K562 (cell line): ENCODE data around the gene SLC31A1. TPM values are rescaled to one million over a fixed set of nuclear protein-coding genes. Genes with fewer than 3 reads are reported as not detected.

Experiments used
- EGR1 ChIP-seq: fragments of 450-650 bp; conservative IDR thresholded peaks from 2 replicates; pipeline ENCODE4 v1.6.1; 2017; ENCODE audit warnings: mild to moderate bottlenecking
- ESRRA ChIP-seq: fragments of 450-650 bp; IDR thresholded peaks from 2 replicates; pipeline ENCODE4 v1.6.1; 2014; ENCODE audit warnings: low read depth, mild to moderate bottlenecking, moderate library complexity, borderline replicate concordance
- EWSR1 ChIP-seq: fragments of 450-650 bp; IDR thresholded peaks from 2 replicates; pipeline ENCODE4 v1.6.1; 2018; ENCODE audit warnings: borderline replicate concordance, mild to moderate bottlenecking, low read depth, moderate library complexity; ENCODE audit not compliant: partially characterized antibody
- FOXK1 ChIP-seq: sonication (generic); formaldehyde crosslinking; IDR thresholded peaks from 2 replicates; pipeline ENCODE4 v1.8.0; 2022; ENCODE audit warnings: missing genetic modification reagents, mild to moderate bottlenecking, borderline replicate concordance
- MEIS2 ChIP-seq: fragments of 450-650 bp; IDR thresholded peaks from 2 replicates; pipeline ENCODE4 v1.6.1; 2014; ENCODE audit warnings: mild to moderate bottlenecking; ENCODE audit not compliant: partially characterized antibody
- MYNN ChIP-seq, 2 experiments: sonication (generic); formaldehyde crosslinking in 1 of 2; IDR thresholded peaks; 2 replicates each; pipeline versions ENCODE4 v1.5.0 to v1.6.1; 2016 to 2020; ENCODE audit warnings: antibody characterized with exemption in 1 of 2, missing genetic modification reagents in 1 of 2
- NFIC ChIP-seq: fragments of 450-650 bp; IDR thresholded peaks from 2 replicates; pipeline ENCODE4 v1.6.1; 2017; ENCODE audit warnings: mild to moderate bottlenecking, inconsistent platforms
- RB1 ChIP-seq: fragments of 450-650 bp; IDR thresholded peaks from 2 replicates; pipeline ENCODE4 v1.6.1; 2017; ENCODE audit warnings: low read depth, mild to moderate bottlenecking
- TGIF2 ChIP-seq: sonication (generic); formaldehyde crosslinking; IDR thresholded peaks from 2 replicates; pipeline ENCODE4 v1.8.1; 2022; ENCODE audit warnings: mild to moderate bottlenecking, missing genetic modification reagents, moderate library complexity
- YY1 ChIP-seq, 3 experiments: IDR thresholded peaks; 2 replicates each; pipeline ENCODE4 v1.6.1; 2011; ENCODE audit warnings: low read length in 2 of 3, mild to moderate bottlenecking in 2 of 3, moderate library complexity in 2 of 3, borderline replicate concordance in 1 of 3, control low read depth in 1 of 3, low read depth in 1 of 3; ENCODE audit not compliant: insufficient read depth in 3 of 3, insufficient replicate concordance in 2 of 3, control insufficient read depth in 1 of 3, insufficient read length in 1 of 3; ENCODE audit errors: extremely low read depth in 1 of 3
- ZBTB1 ChIP-seq: sonication (generic); formaldehyde crosslinking; IDR thresholded peaks from 2 replicates; pipeline ENCODE4 v1.8.1; 2023; ENCODE audit warnings: missing genetic modification reagents, low read depth, mild to moderate bottlenecking, borderline replicate concordance
- ZBTB49 ChIP-seq: sonication (generic); formaldehyde crosslinking; IDR thresholded peaks from 2 replicates; pipeline ENCODE4 v1.8.0; 2022; ENCODE audit warnings: missing genetic modification reagents, mild to moderate bottlenecking, borderline replicate concordance
- ZBTB9 ChIP-seq: fragments of 450-650 bp; formaldehyde crosslinking; IDR thresholded peaks from 2 replicates; pipeline ENCODE4 v1.4.0; 2020; ENCODE audit warnings: mild to moderate bottlenecking, moderate library complexity
- ZNF41 ChIP-seq: fragments of 250-450 bp; sonication (Bioruptor Pico); conservative IDR thresholded peaks from 2 replicates; pipeline ENCODE4 v1.4.0; 2020; ENCODE audit warnings: mild to moderate bottlenecking
- polyA plus RNA-seq, 8 experiments: library from polyadenylated mRNA; depleted of rRNA in 4 of 8; stranded (reverse) in 5 of 8; unstranded in 3 of 8; fragments of >200 nt; fragmentation: Nextera tagmentation in 2 of 8; fragmentation: Illumina TruSeq in 1 of 8; extraction: Ambion mirVana in 2 of 8; extraction: Trizol in 1 of 8; gene quantifications; 2 replicates each; pipeline versions ENCODE4 v1.2.1 to v1.2.3, GENCODE V29; 2011 to 2014; ENCODE audit warnings: inconsistent platforms in 1 of 8, missing spikeins in 1 of 8
- total RNA-seq, 7 experiments: library from RNA; depleted of rRNA in 6 of 7; stranded (reverse); fragments of >200 nt in 6 of 7; fragmentation: Illumina TruSeq in 2 of 7; extraction: Trizol in 2 of 7; gene quantifications; 2 replicates each; pipeline versions ENCODE4 v1.2.1 to v1.2.3, GENCODE V29; 2011 to 2021; ENCODE audit warnings: low replicate concordance in 1 of 7
- TF ChIP-seq, protein P1 (sequence below): fragments of 250-450 bp; sonication (Bioruptor Pico); IDR thresholded peaks from 2 replicates; pipeline ENCODE4 v1.9.0; 2021; ENCODE audit warnings: mild to moderate bottlenecking, inconsistent platforms
- TF ChIP-seq, protein P2 (sequence below): conservative IDR thresholded peaks from 2 replicates; pipeline ENCODE4 v1.6.1; 2011; ENCODE audit warnings: low read depth, mild to moderate bottlenecking, low read length; ENCODE audit not compliant: control insufficient read depth

SLC31A1 gene
- total and polyA plus RNA-seq, 9 of the 15 experiments (the other 6 are each of a cell fraction or from before 2014, with no cell fraction given), result 15.4 to 40.7 (median 25.9) TPM

DNA sequence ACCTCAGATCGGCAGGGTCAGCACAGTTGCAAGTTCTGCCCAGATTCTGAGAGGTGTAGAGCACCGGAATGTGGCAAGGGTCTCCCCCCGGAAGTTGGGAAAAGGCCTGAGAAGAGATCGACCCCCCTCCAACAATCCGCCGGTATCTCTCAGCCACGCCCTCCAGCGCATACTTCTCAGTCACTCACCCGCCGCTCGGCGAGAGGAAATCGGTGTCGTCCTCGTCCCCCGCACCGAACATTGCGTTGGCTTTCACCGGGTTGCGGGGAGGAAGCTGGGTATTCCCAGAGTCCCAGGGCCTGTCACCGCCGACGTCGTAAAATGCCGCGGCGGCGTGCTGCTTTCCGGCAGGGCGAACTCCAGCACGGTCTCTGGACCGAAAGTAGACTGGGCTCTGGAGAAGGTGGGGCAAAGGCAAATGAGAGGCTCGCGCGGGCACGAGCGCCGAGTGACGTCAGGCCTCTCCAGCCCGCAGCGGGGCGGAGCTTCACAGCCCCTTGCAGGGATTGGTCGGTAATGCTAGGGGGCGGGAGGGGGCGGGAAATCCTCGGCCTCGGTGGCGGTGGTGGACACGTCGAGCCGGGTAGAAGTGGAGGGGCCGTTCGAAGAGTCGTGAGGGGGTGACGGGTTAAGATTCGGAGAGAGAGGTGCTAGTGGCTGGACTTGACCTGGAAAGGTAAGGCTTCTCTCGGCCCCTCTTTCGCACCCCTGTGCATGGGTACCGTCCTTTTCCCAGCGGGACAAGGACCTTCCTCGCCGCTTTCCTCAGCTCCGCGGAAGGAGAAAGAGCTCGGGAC, at the start of gene SLC31A1, which contains the start of gene FKBP15 (continued):
- TF ChIP-seq ZBTB1 (CRISPR knock-in tag) (0 out of 2 replicates have a peak, but pooled peaks have one; percentile 71), RB1 (no peak), ZBTB9 (peak; percentile 14; the same call in 1 of the 2 replicates), NFIC (peak; percentile 64; the same call in 1 of the 2 replicates), ZBTB49 (CRISPR knock-in tag) (no peak), ZNF41 (no peak), EGR1 (peak; percentile 53; the same call in 1 of the 2 replicates), MEIS2 (peak; percentile 73), MYNN (IDR thresholded peaks at IDR 0.05) (0 out of 2 replicates have a peak, but pooled peaks have one; percentile 44), MYNN (CRISPR knock-in tag; IDR thresholded peaks at IDR 0.05) (no peak), YY1 (IDR thresholded peaks at IDR 0.05; ENCODE audit: borderline replicate concordance in 1 of 3, control insufficient read depth in 1 of 3, extremely low read depth in 1 of 3, insufficient read depth in 3 of 3, insufficient read length in 1 of 3, insufficient replicate concordance in 2 of 3, low read depth in 1 of 3, low read length in 2 of 3) (no peak), ESRRA (peak; percentile 47; the same call in 1 of the 2 replicates), EWSR1 (no peak), TGIF2 (CRISPR knock-in tag) (no peak), FOXK1 (CRISPR knock-in tag) (no peak)
- TF ChIP-seq, protein P1, sequence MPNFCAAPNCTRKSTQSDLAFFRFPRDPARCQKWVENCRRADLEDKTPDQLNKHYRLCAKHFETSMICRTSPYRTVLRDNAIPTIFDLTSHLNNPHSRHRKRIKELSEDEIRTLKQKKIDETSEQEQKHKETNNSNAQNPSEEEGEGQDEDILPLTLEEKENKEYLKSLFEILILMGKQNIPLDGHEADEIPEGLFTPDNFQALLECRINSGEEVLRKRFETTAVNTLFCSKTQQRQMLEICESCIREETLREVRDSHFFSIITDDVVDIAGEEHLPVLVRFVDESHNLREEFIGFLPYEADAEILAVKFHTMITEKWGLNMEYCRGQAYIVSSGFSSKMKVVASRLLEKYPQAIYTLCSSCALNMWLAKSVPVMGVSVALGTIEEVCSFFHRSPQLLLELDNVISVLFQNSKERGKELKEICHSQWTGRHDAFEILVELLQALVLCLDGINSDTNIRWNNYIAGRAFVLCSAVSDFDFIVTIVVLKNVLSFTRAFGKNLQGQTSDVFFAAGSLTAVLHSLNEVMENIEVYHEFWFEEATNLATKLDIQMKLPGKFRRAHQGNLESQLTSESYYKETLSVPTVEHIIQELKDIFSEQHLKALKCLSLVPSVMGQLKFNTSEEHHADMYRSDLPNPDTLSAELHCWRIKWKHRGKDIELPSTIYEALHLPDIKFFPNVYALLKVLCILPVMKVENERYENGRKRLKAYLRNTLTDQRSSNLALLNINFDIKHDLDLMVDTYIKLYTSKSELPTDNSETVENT, result peak; percentile 39; the same call in 1 of the 2 replicates
- TF ChIP-seq, protein P2, sequence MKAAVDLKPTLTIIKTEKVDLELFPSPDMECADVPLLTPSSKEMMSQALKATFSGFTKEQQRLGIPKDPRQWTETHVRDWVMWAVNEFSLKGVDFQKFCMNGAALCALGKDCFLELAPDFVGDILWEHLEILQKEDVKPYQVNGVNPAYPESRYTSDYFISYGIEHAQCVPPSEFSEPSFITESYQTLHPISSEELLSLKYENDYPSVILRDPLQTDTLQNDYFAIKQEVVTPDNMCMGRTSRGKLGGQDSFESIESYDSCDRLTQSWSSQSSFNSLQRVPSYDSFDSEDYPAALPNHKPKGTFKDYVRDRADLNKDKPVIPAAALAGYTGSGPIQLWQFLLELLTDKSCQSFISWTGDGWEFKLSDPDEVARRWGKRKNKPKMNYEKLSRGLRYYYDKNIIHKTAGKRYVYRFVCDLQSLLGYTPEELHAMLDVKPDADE, result 0 out of 2 replicates have a peak, but pooled peaks have one; percentile 47
